HG02852 (cell line): Measurements from ENCODE around the gene PCP4.

ENCODE experiments used
- ATAC-seq: cut with Tn5 transposase; IDR thresholded peaks from one replicate; pipeline ENCODE4 v1.9.1; 2021; ENCODE audit warnings: mild to moderate bottlenecking, moderate library complexity; ENCODE audit not compliant: unreplicated experiment

Gene PCP4

DNA sequence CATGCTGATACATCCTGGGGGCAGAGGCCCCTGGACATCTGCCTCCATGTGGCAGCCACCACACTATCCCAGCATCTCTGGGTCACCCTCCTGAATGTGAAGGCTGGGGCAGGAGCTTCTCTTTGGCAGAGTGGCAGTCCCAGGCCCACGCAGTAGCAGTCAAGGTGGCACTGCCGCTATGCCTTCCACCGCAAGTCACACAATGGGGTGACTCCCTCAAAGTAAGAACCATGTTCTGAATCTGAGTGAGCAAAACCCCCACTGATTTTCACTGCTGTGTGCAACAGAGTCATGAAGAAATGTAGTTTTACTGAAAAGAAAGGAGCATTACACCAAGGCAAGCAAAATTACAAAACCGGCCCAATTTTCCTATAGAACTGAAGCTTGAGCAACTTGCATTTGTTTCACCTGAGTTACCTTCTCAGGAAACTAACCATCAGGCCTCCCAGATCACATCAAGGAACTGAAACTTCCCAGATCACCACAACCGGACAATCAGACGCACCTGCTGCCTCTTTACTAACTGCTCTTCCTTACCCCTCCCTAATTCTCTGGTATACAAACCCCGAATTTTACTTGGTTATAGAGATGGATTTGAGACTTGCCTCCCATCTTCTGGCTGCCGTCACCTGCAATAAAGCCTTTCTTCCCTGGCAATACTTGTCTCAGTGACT is 102.6 kb downstream of the PCP4 start:
- no peak for ATAC-seq

DNA sequence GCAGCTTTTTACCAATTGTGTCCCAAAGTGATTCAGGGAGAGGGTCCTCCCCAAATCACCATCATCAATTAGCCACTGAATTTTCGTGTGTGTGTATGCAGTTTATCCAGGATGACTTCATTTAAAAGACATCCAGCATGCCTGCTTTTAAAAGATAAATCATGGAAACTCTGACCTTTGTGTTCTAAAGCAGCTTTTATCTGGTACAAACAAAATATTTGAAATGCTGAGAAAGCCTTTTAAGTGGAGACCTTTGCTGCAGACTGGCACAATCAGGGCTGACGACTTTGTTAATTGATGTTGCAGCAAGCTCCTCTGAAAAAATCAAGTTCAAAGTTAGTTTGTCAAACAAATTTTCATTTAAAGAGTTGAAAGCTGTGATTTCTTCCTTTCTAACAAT is 104.7 kb downstream of the PCP4 start:
- no peak for ATAC-seq

DNA sequence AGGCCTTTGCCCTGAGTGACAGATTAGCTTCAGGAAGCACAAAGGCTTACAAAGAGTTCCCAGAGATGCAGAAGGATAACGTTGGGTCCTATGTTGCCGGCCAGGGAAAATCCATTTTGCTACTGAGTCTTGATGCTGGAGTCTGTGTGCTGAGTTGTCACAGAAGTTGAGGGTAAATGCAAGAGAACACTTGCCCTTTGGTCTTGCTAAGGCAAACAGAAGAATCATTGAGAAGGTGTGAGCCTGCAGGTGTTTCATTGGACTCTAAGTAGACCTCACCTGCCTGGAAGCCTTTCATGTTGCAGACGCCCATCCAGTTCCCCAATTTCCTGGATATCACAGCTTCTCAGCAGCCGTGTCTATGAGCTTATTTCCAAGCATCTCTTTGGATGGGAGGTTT is 105.2 kb downstream of the PCP4 start:
- ATAC-seq: no peak

DNA sequence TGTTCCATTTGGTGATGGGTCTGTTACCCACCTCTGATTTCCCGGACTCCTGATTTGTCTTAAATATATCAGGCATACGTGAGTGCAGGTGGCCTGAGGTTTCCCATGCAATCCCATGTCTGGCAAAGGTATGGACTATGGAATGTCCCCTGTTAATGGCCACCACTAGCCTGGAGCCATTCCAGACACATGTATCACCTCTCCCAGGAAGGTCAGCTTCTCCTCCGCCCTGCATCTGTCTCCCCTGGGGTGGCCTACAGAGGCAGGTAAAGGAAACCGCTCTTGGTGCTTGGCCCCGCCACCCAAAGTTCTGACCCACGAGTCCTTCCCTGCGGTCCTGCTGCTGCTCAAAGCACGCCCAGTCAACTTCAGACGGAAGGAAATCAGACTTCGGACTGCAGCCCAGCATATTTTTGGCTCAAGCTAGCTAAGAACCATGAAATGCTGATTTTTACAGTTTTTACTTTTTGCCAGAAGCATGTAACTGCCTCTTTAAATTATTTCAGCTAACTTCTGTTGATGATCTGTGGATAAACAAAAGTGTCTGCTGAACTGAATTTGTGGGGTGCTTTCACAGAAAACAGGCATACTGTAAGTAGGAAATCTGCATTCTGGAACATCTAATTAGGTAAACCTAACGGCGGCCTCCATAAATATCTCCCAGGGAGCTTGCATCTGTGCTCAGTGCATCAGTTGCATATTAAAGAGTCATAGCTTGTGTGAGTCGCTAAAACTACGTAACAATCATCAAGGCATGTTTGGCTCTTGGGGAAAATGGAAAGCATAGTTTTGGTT is 105.9 kb downstream of the PCP4 start:
- ATAC-seq: no peak

DNA sequence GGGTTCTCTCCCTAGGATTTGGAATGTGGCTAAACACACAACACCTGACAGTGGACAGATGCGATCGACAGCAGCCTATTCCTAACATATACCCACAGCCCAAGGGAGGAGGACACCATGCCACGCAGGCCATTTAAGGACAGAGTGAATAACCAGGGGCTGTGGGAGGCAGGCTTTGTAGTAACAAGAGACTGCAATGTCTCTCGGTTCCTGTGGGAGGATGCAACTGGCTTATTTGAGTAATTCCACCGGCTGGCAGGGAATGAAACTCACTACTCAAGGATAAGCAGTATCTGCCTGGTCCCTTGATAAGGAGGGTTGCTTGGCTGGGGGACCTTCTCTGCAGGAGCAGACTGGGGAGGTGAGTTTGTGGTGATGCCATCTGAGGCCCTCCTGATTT is 109.6 kb downstream of the PCP4 start:
- no peak for ATAC-seq
